GM12878 (cell line): ENCODE measurements around the gene PAXX. TPM values are rescaled to one million over a fixed set of nuclear protein-coding genes. Genes with fewer than 3 reads are reported as not detected.

ENCODE experiments used
- ATAC-seq: fragments of 200-7000 bp; cut with Tn5 transposase; 3 replicates; pipeline ENCODE4 v1.9.1; 2020; ENCODE audit warnings: mild to moderate bottlenecking, moderate library complexity
- BruUV-seq: library from RNA; stranded (reverse); fragments of 400-500 nt; replicated peaks from 2 replicates; lab custom pipeline; 2021; lab: Mats Ljungman, UMichigan
- CTCF ChIA-PET: fragments of 300-600 bp; sonication (Branson Sonifier 250); formaldehyde crosslinking; extraction: SDS; loops from one replicate; lab custom pipeline; 2021; ENCODE audit warnings: inconsistent platforms; lab: Yijun Ruan, JAX
- POLR2A ChIA-PET: fragments of 350-600 bp; formaldehyde crosslinking; extraction: SDS; loops from one replicate; lab custom pipeline; 2021; ENCODE audit warnings: inconsistent platforms; lab: Charles Lee
- RAD21 ChIA-PET: fragments of 300-600 bp; sonication (Branson Sonifier 250); formaldehyde crosslinking; loops from one replicate; lab custom pipeline; 2023; ENCODE audit warnings: antibody characterized with exemption; ENCODE audit not compliant: unreplicated experiment; lab: Charles Lee
- SMC1A ChIA-PET: fragments of 300-600 bp; sonication (Branson Sonifier 250); formaldehyde crosslinking; loops from one replicate; lab custom pipeline; 2023; ENCODE audit not compliant: unreplicated experiment, uncharacterized antibody; lab: Charles Lee
- DNase-seq: peaks from one replicate; pipeline ENCODE4 v3.0.0-alpha.2; 2011; ENCODE audit warnings: low read depth, low spot score
- FAIRE-seq: peaks from 3 replicates; lab custom pipeline; 2011; peaks lifted over from hg19 to GRCh38; lab: Jason Lieb, UNC
- H2AFZ ChIP-seq: 2 replicates; pipeline ENCODE4 v1.6.0; 2011; ENCODE audit warnings: low read depth, low read length, control low read depth; ENCODE audit not compliant: control insufficient read depth
- H3K27ac ChIP-seq: 2 replicates; pipeline ENCODE4 v1.5.1; 2011; ENCODE audit warnings: control low read depth; ENCODE audit not compliant: control insufficient read depth, insufficient read depth
- H3K27me3 ChIP-seq, 2 experiments: replicated peaks in 1 of 2; 2 replicates each; pipeline versions ENCODE4 v1.6.0 to v1.6.1; 2011; ENCODE audit warnings: low read length in 1 of 2; ENCODE audit not compliant: control insufficient read depth in 2 of 2, insufficient read depth in 2 of 2
- H3K36me3 ChIP-seq, 2 experiments: 2 replicates each; pipeline ENCODE4 v1.5.1; 2011; ENCODE audit warnings: low read length in 1 of 2; ENCODE audit not compliant: control insufficient read depth in 2 of 2, insufficient read depth in 2 of 2
- H3K4me1 ChIP-seq: 2 replicates; pipeline ENCODE4 v1.6.1; 2011; ENCODE audit warnings: mild to moderate bottlenecking, low read length, moderate library complexity, mixed read lengths; ENCODE audit not compliant: control insufficient read depth, insufficient read depth
- H3K4me2 ChIP-seq: 2 replicates; pipeline ENCODE4 v1.6.0; 2011; ENCODE audit warnings: control low read depth; ENCODE audit not compliant: control insufficient read depth, insufficient read depth
- H3K4me3 ChIP-seq: fragments of 200-600 bp; sonication (generic); 2 replicates; pipeline ENCODE4 v1.5.1; 2016
- H3K79me2 ChIP-seq: 2 replicates; pipeline ENCODE4 v1.6.0; 2011; ENCODE audit warnings: low read length; ENCODE audit not compliant: control insufficient read depth, insufficient read depth
- H3K9ac ChIP-seq: 2 replicates; pipeline ENCODE4 v1.8.0; 2011; ENCODE audit warnings: low read length, control low read depth, mixed read lengths; ENCODE audit not compliant: control insufficient read depth, insufficient read depth
- H3K9me3 ChIP-seq: replicated peaks from 3 replicates; pipeline ENCODE4 v1.5.1; 2011; ENCODE audit warnings: mild to moderate bottlenecking, low read length; ENCODE audit not compliant: control insufficient read depth, insufficient read depth
- H4K20me1 ChIP-seq: 2 replicates; pipeline ENCODE4 v1.6.0; 2011; ENCODE audit not compliant: control insufficient read depth, insufficient read depth
- ATF7 ChIP-seq: fragments of 450-650 bp; IDR thresholded peaks from 2 replicates; pipeline ENCODE4 v1.6.1; 2016; ENCODE audit warnings: low read depth, mild to moderate bottlenecking
- BCL11A ChIP-seq: IDR thresholded peaks from 2 replicates; pipeline ENCODE4 v1.6.1; 2011; ENCODE audit warnings: low read depth, low read length
- HCFC1 ChIP-seq: fragments of 150-350 bp; IDR thresholded peaks from 2 replicates; pipeline ENCODE4 v1.6.1; 2014; ENCODE audit warnings: low read length
- KAT2A ChIP-seq: conservative IDR thresholded peaks from 2 replicates; pipeline ENCODE4 v1.6.1; 2011; ENCODE audit warnings: low read depth, low read length; ENCODE audit not compliant: control insufficient read depth
- RUNX3 ChIP-seq: IDR thresholded peaks from 2 replicates; pipeline ENCODE4 v1.6.1; 2012; ENCODE audit warnings: low read length, inconsistent platforms
- ZNF274 ChIP-seq: IDR thresholded peaks from one replicate; pipeline ENCODE4 v1.8.0; 2011; ENCODE audit not compliant: insufficient read length, insufficient read depth
- ZZZ3 ChIP-seq: IDR thresholded peaks from 2 replicates; pipeline ENCODE4 v1.6.1; 2011; ENCODE audit warnings: low read depth; ENCODE audit not compliant: control insufficient read depth, insufficient read length
- whole genome bisulfite sequencing: methylation state at CpG from one replicate; pipeline ENCODE4 v1.1.6; 2016; ENCODE audit warnings: low lambda C conversion rate; ENCODE audit not compliant: insufficient replicate concordance, insufficient coverage; ENCODE audit errors: missing lambda C conversion rate; 5-methylcytosine and 5-hydroxymethylcytosine counted together
- in situ Hi-C: fragments of 300-500 bp; cut with MboI; formaldehyde crosslinking; loops from 9 replicates; pipeline ENCODE4 v1.14.3; 2018; ENCODE audit warnings: mixed read lengths
- intact Hi-C: fragments of 100-400 bp; cut with micrococcal nuclease; formaldehyde crosslinking; loops from one replicate; pipeline ENCODE4 v1.14.2; 2022; ENCODE audit not compliant: unreplicated experiment
- polyA plus RNA-seq, 11 experiments: library from polyadenylated mRNA; depleted of rRNA in 4 of 11; unstranded in 6 of 11; stranded (reverse) in 5 of 11; fragments of >200 nt; fragmentation: Nextera tagmentation in 4 of 11; fragmentation: Illumina TruSeq in 1 of 11; extraction: Ambion mirVana in 4 of 11; extraction: Trizol in 1 of 11; gene quantifications; 1 replicate in 1 of 11; 2 replicates in 10 of 11; pipeline versions ENCODE4 v1.2.1 to v1.2.3, GENCODE V29; 2011 to 2016; ENCODE audit warnings: inconsistent platforms in 2 of 11, missing spikeins in 2 of 11, low read depth in 1 of 11
- total RNA-seq, 4 experiments: library from RNA; depleted of rRNA in 3 of 4; stranded (reverse); fragments of >200 nt in 3 of 4; fragmentation: Illumina TruSeq in 1 of 4; extraction: Trizol in 1 of 4; gene quantifications; 2 replicates each; pipeline versions ENCODE4 v1.2.1 to v1.2.3, GENCODE V29; 2013 to 2021
- TF ChIP-seq, protein P1 (sequence below): fragments of 450-650 bp; IDR thresholded peaks from 2 replicates; pipeline ENCODE4 v1.6.1; 2017; ENCODE audit warnings: antibody characterized with exemption, mild to moderate bottlenecking, moderate library complexity

Gene PAXX
- total and polyA plus RNA-seq, 10 of the 15 experiments (the other 5 are each of a cell fraction or from before 2014, with no cell fraction given), result 0.18 to 60.6 (median 29.5) TPM

DNA sequence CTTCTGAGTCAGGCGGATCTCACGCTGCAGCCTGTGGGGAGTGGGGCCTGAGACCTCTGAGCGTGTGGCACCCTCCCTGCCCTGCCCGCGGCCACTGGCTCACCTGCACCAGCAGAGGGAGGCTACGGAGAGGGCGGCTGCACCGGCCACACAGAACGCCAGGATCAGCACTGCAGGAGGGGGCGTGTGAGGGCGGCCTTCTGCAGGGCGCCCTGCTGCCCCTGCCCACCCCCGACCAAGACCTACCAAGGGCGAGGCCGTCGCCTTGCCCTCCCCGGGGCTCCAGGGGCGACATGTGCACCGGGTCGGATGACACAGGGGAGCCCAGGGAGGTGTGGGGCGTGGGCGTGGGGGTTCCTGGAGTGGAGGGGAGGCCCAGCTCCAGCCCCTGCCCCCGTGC, 48.3 kb downstream of the PAXX start:
- Histone ChIP-seq H3K9me3 (no peaks in the 10 kb centered on the region), H3K27ac (no peak overlapping the region), H3K4me3 (no peak overlapping the region), H3K4me2 (no peak overlapping the region), H3K36me3 (no peaks in the 10 kb centered on the region), H3K79me2 (no peaks in the 10 kb centered on the region), H2AFZ (no peak overlapping the region), H3K4me1 (no peaks in the 10 kb centered on the region), H3K27me3 (peaks cover 5 to 11% of the 10 kb centered on the region in 2 experiments; a peak in 3 of 4 replicates), H4K20me1 (no peaks in the 10 kb centered on the region), H3K9ac (no peak overlapping the region)
- in situ Hi-C loops, result no loop called here
- DNase-seq (no peak), FAIRE-seq (no peak), ATAC-seq (no peak)
- intact Hi-C loops, result loop anchor here (10.0 kb wide), 1 partner anchor 184 kb away; the partner anchor contains the start of genes CYSRT1, RNF208 and RNF224
- BruUV-seq, result no TSS peak
- ChIA-PET CTCF (interaction anchor here (0.7 to 1.2 kb wide), 2 partner anchors 11 to 26 kb away, joined by 3 read pairs; no protein-coding TSS in a partner anchor), POLR2A (no interaction called here), RAD21 (no interaction called here), SMC1A (no interaction called here)
- WGBS, result 54% methylated on average over 23 of the region's 23 CpGs
- no peak for TF ChIP-seq BCL11A
- TF ChIP-seq RUNX3, result no peak
- no peak for TF ChIP-seq ATF7
- no peak for TF ChIP-seq ZZZ3

DNA sequence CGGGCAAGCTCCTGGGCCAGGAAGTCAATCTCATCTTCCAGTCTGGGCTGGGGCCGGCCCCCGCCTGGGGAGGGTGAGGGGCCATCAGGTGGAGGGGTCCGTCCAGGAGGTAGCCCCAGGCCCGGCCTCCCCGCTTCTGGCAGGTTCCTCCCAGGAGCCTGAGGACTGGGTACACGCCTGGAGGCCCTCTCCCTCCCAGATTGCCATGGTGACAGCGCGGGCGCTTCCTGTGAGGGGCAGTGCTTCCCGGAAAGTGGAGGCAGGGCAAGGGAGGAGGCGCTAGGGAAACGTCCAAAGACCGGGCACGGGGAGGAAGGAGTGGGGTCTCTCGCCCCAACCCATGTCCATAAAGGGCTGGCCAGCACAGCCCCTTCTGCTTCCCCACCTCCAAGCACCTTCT, 48.9 kb downstream of the PAXX start:
- DNase-seq, result no peak
- no TSS peak for BruUV-seq
- in situ Hi-C loops, result no loop called here
- Histone ChIP-seq H2AFZ (no peak overlapping the region), H3K4me1 (no peaks in the 10 kb centered on the region), H3K79me2 (no peaks in the 10 kb centered on the region), H3K9ac (no peak overlapping the region), H3K36me3 (no peaks in the 10 kb centered on the region), H3K4me3 (no peak overlapping the region), H3K9me3 (no peaks in the 10 kb centered on the region), H3K4me2 (no peak overlapping the region), H4K20me1 (no peaks in the 10 kb centered on the region), H3K27ac (no peak overlapping the region), H3K27me3 (peaks cover 5 to 13% of the 10 kb centered on the region in 2 experiments; a peak in 3 of 4 replicates)
- ATAC-seq, result no peak
- TF ChIP-seq ZNF274 (no peak), HCFC1 (no peak), KAT2A (no peak)
- TF ChIP-seq, protein P1, sequence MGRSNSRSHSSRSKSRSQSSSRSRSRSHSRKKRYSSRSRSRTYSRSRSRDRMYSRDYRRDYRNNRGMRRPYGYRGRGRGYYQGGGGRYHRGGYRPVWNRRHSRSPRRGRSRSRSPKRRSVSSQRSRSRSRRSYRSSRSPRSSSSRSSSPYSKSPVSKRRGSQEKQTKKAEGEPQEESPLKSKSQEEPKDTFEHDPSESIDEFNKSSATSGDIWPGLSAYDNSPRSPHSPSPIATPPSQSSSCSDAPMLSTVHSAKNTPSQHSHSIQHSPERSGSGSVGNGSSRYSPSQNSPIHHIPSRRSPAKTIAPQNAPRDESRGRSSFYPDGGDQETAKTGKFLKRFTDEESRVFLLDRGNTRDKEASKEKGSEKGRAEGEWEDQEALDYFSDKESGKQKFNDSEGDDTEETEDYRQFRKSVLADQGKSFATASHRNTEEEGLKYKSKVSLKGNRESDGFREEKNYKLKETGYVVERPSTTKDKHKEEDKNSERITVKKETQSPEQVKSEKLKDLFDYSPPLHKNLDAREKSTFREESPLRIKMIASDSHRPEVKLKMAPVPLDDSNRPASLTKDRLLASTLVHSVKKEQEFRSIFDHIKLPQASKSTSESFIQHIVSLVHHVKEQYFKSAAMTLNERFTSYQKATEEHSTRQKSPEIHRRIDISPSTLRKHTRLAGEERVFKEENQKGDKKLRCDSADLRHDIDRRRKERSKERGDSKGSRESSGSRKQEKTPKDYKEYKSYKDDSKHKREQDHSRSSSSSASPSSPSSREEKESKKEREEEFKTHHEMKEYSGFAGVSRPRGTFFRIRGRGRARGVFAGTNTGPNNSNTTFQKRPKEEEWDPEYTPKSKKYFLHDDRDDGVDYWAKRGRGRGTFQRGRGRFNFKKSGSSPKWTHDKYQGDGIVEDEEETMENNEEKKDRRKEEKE, result no peak
- intact Hi-C loops, result loop anchor here (10.0 kb wide), 1 partner anchor 184 kb away; the partner anchor contains the start of genes CYSRT1, RNF208 and RNF224
- ChIA-PET SMC1A (no interaction called here), RAD21 (no interaction called here), CTCF (interaction anchor here (0.7 to 1.2 kb wide), 2 partner anchors 12 to 26 kb away, joined by 3 read pairs; no protein-coding TSS in a partner anchor), POLR2A (no interaction called here)
- 23% methylated on average over 13 of the region's 16 CpGs for WGBS
- FAIRE-seq, result no peak
